Non-pigmented ciliary epithelial cell (primary cell): Measurements from ENCODE around the gene ZNF492.
"Not testable (repeated sequence)": the region's sequence is repeated elsewhere in the genome, so short reads cannot be mapped to it uniquely, and the experiment has no call there.

Source experiments
- DNase-seq: peaks from one replicate; pipeline ENCODE4 v3.0.0-alpha.2; 2010; ENCODE audit warnings: low read depth

The ZNF492 gene

GRCh38 chr19:22633706-22634449 is at the start of gene ZNF492:
TSS of gene ZNF492 (plus strand) at chr19:22634324. CDS start at chr19:22653400, 19,076 bp downstream.
- DNase-seq: peak; percentile 46

GRCh38 chr19:22595422-22595821 is 38.7 kb upstream of the ZNF492 start:
- DNase-seq: no peak

- no peak for DNase-seq
Measured at GRCh38 chr19:22595918-22596341, 38.2 kb upstream of the ZNF492 start.

- DNase-seq: no peak
Measured at GRCh38 chr19:22600690-22601648, 33.2 kb upstream of the ZNF492 start.

- DNase-seq: no peak
Measured at GRCh38 chr19:22601906-22602630, 32.1 kb upstream of the ZNF492 start.

- no peak for DNase-seq
Measured at GRCh38 chr19:22602631-22603272, 31.4 kb upstream of the ZNF492 start.

- no peak for DNase-seq
Measured at GRCh38 chr19:22603518-22604440, 30.3 kb upstream of the ZNF492 start.

GRCh38 chr19:22604571-22605274 is 29.4 kb upstream of the ZNF492 start:
- no peak for DNase-seq

GRCh38 chr19:22605275-22606211 is 28.6 kb upstream of the ZNF492 start:
- DNase-seq: no peak

- DNase-seq: no peak
Measured at GRCh38 chr19:22606212-22606553, 27.9 kb upstream of the ZNF492 start.

- no peak for DNase-seq
Measured at GRCh38 chr19:22606954-22607652, 27.0 kb upstream of the ZNF492 start.

GRCh38 chr19:22607653-22608430 is 26.3 kb upstream of the ZNF492 start:
- DNase-seq: no peak

GRCh38 chr19:22608441-22608840 is 25.7 kb upstream of the ZNF492 start:
- no peak for DNase-seq

- DNase-seq: no peak
Measured at GRCh38 chr19:22609630-22610029, 24.5 kb upstream of the ZNF492 start.

- DNase-seq: no peak
Measured at GRCh38 chr19:22610121-22610520, 24.0 kb upstream of the ZNF492 start.

GRCh38 chr19:22612316-22612715 is 21.8 kb upstream of the ZNF492 start:
- DNase-seq: no peak

GRCh38 chr19:22616659-22617058 is 17.5 kb upstream of the ZNF492 start:
- no peak for DNase-seq

GRCh38 chr19:22617181-22617580 is 16.9 kb upstream of the ZNF492 start:
- not testable (repeated sequence) for DNase-seq
